ENCODE measurements around the gene DZANK1.

The DZANK1 gene

DNA sequence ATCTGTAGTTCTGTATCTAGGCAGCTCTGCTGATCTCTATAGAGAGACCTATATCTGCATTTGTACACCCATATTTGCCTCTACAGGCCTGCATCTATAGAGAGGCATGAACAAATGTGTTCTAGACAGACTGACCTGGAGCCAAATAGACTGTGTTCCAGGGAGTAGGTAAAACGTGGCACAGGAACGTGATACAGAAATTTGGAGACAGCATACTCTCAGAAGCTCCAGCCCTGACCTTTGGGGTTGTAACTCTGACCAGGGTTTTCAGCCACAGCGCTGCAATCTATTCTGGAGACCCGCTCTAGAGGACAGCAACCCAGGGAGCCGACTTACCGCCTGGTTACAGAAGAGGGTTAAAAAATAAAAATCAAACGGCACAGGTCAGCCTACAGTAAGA is 29.2 kb upstream of the DZANK1 start (continued):
- TF ChIP-seq ZNF354C (tag by site-specific recombination; IDR thresholded peaks at IDR 0.05; ENCODE audit: borderline replicate concordance, low read depth) (no peak), PRDM1 (tag by site-specific recombination; IDR thresholded peaks at IDR 0.05) (no peak), SALL2 (tag by site-specific recombination; IDR thresholded peaks at IDR 0.05; ENCODE audit: borderline replicate concordance) (no peak), ZNF121 (tag by site-specific recombination; IDR thresholded peaks at IDR 0.05) (no peak)
- TF ChIP-seq, protein P1, sequence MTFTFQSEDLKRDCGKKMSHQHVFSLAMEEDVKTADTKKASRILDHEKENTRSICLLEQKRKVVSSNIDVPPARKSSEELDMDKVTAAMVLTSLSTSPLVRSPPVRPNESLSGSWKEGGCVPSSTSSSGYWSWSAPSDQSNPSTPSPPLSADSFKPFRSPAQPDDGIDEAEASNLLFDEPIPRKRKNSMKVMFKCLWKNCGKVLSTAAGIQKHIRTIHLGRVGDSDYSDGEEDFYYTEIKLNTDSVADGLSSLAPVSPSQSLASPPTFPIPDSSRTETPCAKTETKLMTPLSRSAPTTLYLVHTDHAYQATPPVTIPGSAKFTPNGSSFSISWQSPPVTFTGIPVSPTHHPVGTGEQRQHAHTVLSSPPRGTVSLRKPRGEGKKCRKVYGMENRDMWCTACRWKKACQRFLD (tag by site-specific recombination; IDR thresholded peaks at IDR 0.05), result no peak
- TF ChIP-seq, protein P2, sequence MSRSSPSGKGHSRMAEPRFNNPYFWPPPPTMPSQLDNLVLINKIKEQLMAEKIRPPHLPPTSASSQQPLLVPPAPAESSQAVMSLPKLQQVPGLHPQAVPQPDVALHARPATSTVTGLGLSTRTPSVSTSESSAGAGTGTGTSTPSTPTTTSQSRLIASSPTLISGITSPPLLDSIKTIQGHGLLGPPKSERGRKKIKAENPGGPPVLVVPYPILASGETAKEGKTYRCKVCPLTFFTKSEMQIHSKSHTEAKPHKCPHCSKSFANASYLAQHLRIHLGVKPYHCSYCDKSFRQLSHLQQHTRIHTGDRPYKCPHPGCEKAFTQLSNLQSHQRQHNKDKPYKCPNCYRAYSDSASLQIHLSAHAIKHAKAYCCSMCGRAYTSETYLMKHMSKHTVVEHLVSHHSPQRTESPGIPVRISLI (tag by site-specific recombination; IDR thresholded peaks at IDR 0.05), result no peak

GRCh38 chr20:18488301-18488700 is 21.5 kb upstream of the DZANK1 start:
- H3K36me3 ChIP-seq (ENCODE audit: control insufficient read depth in 2 of 2, insufficient read depth in 1 of 2, low read length in 2 of 2), result peaks cover 16 to 71% of the 10 kb centered on the region in 2 experiments
- POLR2A ChIA-PET, result no interaction called here
- no peaks in the 10 kb centered on the region for H3K9me3 ChIP-seq (ENCODE audit: control insufficient read depth, insufficient read depth, low read depth, low read length)
- no peak overlapping the region for H3K4me3 ChIP-seq (ENCODE audit: low read depth, low read length)
- no peaks in the 10 kb centered on the region for H3K4me1 ChIP-seq (ENCODE audit: control insufficient read depth, insufficient read depth, low read length)
- no peak overlapping the region for H3K27ac ChIP-seq (ENCODE audit: extremely low read depth, low read depth, low read length)
- CTCF ChIA-PET, result interaction anchor here (0.7 kb wide), 1 partner anchor 71 kb away, joined by 4 read pairs; no protein-coding TSS in a partner anchor
- TF ChIP-seq HOXA7 (CRISPR knock-in tag; IDR thresholded peaks at IDR 0.05; ENCODE audit: borderline replicate concordance) (no peak), ZNF121 (tag by site-specific recombination; IDR thresholded peaks at IDR 0.05) (peak; percentile 80; the same call in 1 of the 2 replicates)

- Histone ChIP-seq H3K4me1 (ENCODE audit: control insufficient read depth, insufficient read depth, low read length) (no peaks in the 10 kb centered on the region), H3K36me3 (ENCODE audit: control insufficient read depth in 2 of 2, insufficient read depth in 1 of 2, low read length in 2 of 2) (peaks cover 46 to 90% of the 10 kb centered on the region in 2 experiments), H3K27ac (ENCODE audit: extremely low read depth, low read depth, low read length) (no peak overlapping the region), H3K4me3 (ENCODE audit: low read depth, low read length) (no peak overlapping the region), H3K9me3 (ENCODE audit: control insufficient read depth, insufficient read depth, low read depth, low read length) (no peaks in the 10 kb centered on the region)
- CTCF ChIA-PET, result interaction anchor here (0.6 kb wide), 1 partner anchor 1049 kb away, joined by 3 read pairs; no protein-coding TSS in a partner anchor
- POLR2A ChIA-PET, result no interaction called here
- TF ChIP-seq, protein P3, sequence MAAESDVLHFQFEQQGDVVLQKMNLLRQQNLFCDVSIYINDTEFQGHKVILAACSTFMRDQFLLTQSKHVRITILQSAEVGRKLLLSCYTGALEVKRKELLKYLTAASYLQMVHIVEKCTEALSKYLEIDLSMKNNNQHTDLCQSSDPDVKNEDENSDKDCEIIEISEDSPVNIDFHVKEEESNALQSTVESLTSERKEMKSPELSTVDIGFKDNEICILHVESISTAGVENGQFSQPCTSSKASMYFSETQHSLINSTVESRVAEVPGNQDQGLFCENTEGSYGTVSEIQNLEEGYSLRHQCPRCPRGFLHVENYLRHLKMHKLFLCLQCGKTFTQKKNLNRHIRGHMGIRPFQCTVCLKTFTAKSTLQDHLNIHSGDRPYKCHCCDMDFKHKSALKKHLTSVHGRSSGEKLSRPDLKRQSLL (tag by site-specific recombination; IDR thresholded peaks at IDR 0.05), result no peak
- no peak for TF ChIP-seq ZNF239 (tag by site-specific recombination; IDR thresholded peaks at IDR 0.05)
- TF ChIP-seq, protein P4, sequence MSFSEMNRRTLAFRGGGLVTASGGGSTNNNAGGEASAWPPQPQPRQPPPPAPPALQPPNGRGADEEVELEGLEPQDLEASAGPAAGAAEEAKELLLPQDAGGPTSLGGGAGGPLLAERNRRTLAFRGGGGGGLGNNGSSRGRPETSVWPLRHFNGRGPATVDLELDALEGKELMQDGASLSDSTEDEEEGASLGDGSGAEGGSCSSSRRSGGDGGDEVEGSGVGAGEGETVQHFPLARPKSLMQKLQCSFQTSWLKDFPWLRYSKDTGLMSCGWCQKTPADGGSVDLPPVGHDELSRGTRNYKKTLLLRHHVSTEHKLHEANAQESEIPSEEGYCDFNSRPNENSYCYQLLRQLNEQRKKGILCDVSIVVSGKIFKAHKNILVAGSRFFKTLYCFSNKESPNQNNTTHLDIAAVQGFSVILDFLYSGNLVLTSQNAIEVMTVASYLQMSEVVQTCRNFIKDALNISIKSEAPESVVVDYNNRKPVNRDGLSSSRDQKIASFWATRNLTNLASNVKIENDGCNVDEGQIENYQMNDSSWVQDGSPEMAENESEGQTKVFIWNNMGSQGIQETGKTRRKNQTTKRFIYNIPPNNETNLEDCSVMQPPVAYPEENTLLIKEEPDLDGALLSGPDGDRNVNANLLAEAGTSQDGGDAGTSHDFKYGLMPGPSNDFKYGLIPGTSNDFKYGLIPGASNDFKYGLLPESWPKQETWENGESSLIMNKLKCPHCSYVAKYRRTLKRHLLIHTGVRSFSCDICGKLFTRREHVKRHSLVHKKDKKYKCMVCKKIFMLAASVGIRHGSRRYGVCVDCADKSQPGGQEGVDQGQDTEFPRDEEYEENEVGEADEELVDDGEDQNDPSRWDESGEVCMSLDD (tag by site-specific recombination; IDR thresholded peaks at IDR 0.05), result no peak
- no peak for TF ChIP-seq ZNF394 (tag by site-specific recombination; IDR thresholded peaks at IDR 0.05; ENCODE audit: borderline replicate concordance)
- TF ChIP-seq GLI2 (tag by site-specific recombination; IDR thresholded peaks at IDR 0.05; ENCODE audit: borderline replicate concordance, low read depth), result no peak
- TF ChIP-seq, protein P5, sequence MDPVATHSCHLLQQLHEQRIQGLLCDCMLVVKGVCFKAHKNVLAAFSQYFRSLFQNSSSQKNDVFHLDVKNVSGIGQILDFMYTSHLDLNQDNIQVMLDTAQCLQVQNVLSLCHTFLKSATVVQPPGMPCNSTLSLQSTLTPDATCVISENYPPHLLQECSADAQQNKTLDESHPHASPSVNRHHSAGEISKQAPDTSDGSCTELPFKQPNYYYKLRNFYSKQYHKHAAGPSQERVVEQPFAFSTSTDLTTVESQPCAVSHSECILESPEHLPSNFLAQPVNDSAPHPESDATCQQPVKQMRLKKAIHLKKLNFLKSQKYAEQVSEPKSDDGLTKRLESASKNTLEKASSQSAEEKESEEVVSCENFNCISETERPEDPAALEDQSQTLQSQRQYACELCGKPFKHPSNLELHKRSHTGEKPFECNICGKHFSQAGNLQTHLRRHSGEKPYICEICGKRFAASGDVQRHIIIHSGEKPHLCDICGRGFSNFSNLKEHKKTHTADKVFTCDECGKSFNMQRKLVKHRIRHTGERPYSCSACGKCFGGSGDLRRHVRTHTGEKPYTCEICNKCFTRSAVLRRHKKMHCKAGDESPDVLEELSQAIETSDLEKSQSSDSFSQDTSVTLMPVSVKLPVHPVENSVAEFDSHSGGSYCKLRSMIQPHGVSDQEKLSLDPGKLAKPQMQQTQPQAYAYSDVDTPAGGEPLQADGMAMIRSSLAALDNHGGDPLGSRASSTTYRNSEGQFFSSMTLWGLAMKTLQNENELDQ (tag by site-specific recombination; IDR thresholded peaks at IDR 0.05; ENCODE audit: low read depth), result no peak
- TF ChIP-seq ZNF302 (tag by site-specific recombination; IDR thresholded peaks at IDR 0.05; ENCODE audit: low read depth), result no peak
- TF ChIP-seq TRIM28 (IDR thresholded peaks at IDR 0.05; ENCODE audit: borderline replicate concordance, low read length), result no peak
- TF ChIP-seq, protein P6, sequence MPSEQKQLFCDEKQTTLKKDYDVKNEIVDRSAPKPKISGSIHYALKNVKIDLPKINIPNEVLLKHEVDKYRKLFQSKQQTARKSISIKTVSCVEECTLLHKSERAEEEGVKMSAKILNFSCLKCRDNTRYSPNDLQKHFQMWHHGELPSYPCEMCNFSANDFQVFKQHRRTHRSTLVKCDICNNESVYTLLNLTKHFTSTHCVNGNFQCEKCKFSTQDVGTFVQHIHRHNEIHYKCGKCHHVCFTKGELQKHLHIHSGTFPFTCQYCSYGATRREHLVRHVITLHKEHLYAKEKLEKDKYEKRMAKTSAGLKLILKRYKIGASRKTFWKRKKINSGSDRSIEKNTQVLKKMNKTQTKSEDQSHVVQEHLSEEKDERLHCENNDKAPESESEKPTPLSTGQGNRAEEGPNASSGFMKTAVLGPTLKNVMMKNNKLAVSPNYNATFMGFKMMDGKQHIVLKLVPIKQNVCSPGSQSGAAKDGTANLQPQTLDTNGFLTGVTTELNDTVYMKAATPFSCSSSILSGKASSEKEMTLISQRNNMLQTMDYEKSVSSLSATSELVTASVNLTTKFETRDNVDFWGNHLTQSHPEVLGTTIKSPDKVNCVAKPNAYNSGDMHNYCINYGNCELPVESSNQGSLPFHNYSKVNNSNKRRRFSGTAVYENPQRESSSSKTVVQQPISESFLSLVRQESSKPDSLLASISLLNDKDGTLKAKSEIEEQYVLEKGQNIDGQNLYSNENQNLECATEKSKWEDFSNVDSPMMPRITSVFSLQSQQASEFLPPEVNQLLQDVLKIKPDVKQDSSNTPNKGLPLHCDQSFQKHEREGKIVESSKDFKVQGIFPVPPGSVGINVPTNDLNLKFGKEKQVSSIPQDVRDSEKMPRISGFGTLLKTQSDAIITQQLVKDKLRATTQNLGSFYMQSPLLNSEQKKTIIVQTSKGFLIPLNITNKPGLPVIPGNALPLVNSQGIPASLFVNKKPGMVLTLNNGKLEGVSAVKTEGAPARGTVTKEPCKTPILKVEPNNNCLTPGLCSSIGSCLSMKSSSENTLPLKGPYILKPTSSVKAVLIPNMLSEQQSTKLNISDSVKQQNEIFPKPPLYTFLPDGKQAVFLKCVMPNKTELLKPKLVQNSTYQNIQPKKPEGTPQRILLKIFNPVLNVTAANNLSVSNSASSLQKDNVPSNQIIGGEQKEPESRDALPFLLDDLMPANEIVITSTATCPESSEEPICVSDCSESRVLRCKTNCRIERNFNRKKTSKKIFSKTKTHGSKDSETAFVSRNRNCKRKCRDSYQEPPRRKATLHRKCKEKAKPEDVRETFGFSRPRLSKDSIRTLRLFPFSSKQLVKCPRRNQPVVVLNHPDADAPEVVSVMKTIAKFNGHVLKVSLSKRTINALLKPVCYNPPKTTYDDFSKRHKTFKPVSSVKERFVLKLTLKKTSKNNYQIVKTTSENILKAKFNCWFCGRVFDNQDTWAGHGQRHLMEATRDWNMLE (tag by site-specific recombination; conservative IDR thresholded peaks at IDR 0.05; ENCODE audit: low read depth), result no peak
- TF ChIP-seq ZNF514 (tag by site-specific recombination; IDR thresholded peaks at IDR 0.05), result no peak
- no peak for TF ChIP-seq ZNF391 (tag by site-specific recombination; IDR thresholded peaks at IDR 0.05; ENCODE audit: borderline replicate concordance, low read depth)
- TF ChIP-seq SCRT2 (tag by site-specific recombination; IDR thresholded peaks at IDR 0.05), result no peak
Measured at GRCh38 chr20:18481596-18481995, 14.8 kb upstream of the DZANK1 start.

Measured in HEK293 (cell line).